H1 (cell line): ENCODE data around the gene DAZAP1. TPM values are rescaled to one million over a fixed set of nuclear protein-coding genes. Genes with fewer than 3 reads are reported as not detected.

Source experiments
- CTCF ChIA-PET: fragments of 300-600 bp; sonication (Branson Sonifier 250); formaldehyde crosslinking; loops from one replicate; lab custom pipeline; 2021; ENCODE audit not compliant: partially characterized antibody; lab: Charles Lee
- POLR2A ChIA-PET: fragments of 300-600 bp; sonication (Branson Sonifier 250); formaldehyde crosslinking; loops from one replicate; lab custom pipeline; 2021; ENCODE audit warnings: inconsistent platforms; ENCODE audit not compliant: partially characterized antibody; lab: Charles Lee
- DNase-seq, 2 experiments: peaks; one replicate each; pipeline versions ENCODE4 v3.0.0 to v3.0.0-alpha.2; 2010 to 2022; ENCODE audit warnings: low spot score in 2 of 2, low read depth in 1 of 2, mixed read lengths in 1 of 2
- FAIRE-seq: peaks from 2 replicates; lab custom pipeline; 2011; peaks lifted over from hg19 to GRCh38; lab: Jason Lieb, UNC
- H2AFZ ChIP-seq: 2 replicates; pipeline ENCODE4 v1.8.1; 2012; ENCODE audit warnings: low read length, inconsistent platforms
- H2AK5ac ChIP-seq: 2 replicates; pipeline ENCODE4 v1.6.1; 2013; ENCODE audit warnings: low read depth, low read length
- H2BK120ac ChIP-seq: replicated peaks from 2 replicates; pipeline ENCODE3; 2013; ENCODE audit warnings: low read depth, low read length, inconsistent platforms
- H2BK12ac ChIP-seq: 2 replicates; pipeline ENCODE4 v1.6.1; 2013; ENCODE audit warnings: low read depth, low read length
- H2BK15ac ChIP-seq: 2 replicates; pipeline ENCODE4 v1.6.1; 2013; ENCODE audit warnings: low read length
- H2BK20ac ChIP-seq: 2 replicates; pipeline ENCODE4 v1.6.1; 2013; ENCODE audit warnings: low read length
- H2BK5ac ChIP-seq: 2 replicates; pipeline ENCODE4 v1.6.1; 2013; ENCODE audit warnings: low read depth, low read length
- H3K14ac ChIP-seq: 2 replicates; pipeline ENCODE4 v1.6.1; 2013; ENCODE audit warnings: inconsistent platforms; ENCODE audit not compliant: insufficient read length
- H3K18ac ChIP-seq: 2 replicates; pipeline ENCODE4 v1.6.1; 2013; ENCODE audit warnings: low read length; ENCODE audit errors: extremely low read depth
- H3K23ac ChIP-seq: 2 replicates; pipeline ENCODE4 v1.6.1; 2013; ENCODE audit warnings: inconsistent platforms; ENCODE audit not compliant: insufficient read length
- H3K23me2 ChIP-seq: 2 replicates; pipeline ENCODE4 v1.6.1; 2013; ENCODE audit warnings: low read depth, low read length
- H3K27ac ChIP-seq: 2 replicates; pipeline ENCODE4 v1.6.1; 2011; ENCODE audit warnings: low read depth, low read length, inconsistent platforms
- H3K27me3 ChIP-seq, 4 experiments: replicated peaks in 1 of 4; 1 replicate in 1 of 4; 2 replicates in 3 of 4; pipeline versions ENCODE4 v1.6.1 to v1.8.1; 2011 to 2013; ENCODE audit warnings: low read length in 3 of 4, mild to moderate bottlenecking in 3 of 4, inconsistent platforms in 2 of 4, mixed read lengths in 2 of 4, moderate library complexity in 1 of 4; ENCODE audit not compliant: control insufficient read depth in 3 of 4, insufficient read depth in 3 of 4; ENCODE audit errors: extremely low read depth in 1 of 4
- H3K36me3 ChIP-seq, 4 experiments: 2 replicates each; pipeline versions ENCODE4 v1.6.1 to v1.8.1; 2011 to 2013; ENCODE audit warnings: mild to moderate bottlenecking in 4 of 4, low read length in 3 of 4, moderate library complexity in 2 of 4, control low read depth in 1 of 4, inconsistent platforms in 1 of 4; ENCODE audit not compliant: insufficient read depth in 4 of 4, control insufficient read depth in 2 of 4
- H3K4ac ChIP-seq: replicated peaks from 2 replicates; pipeline ENCODE3; 2013; ENCODE audit warnings: low read length, low read depth, mixed read lengths, inconsistent platforms; ENCODE audit not compliant: insufficient read length
- H3K4me1 ChIP-seq, 4 experiments: replicated peaks in 1 of 4; 1 replicate in 1 of 4; 2 replicates in 3 of 4; pipeline versions ENCODE4 v1.6.1 to v1.8.1; 2011 to 2013; ENCODE audit warnings: low read length in 3 of 4, inconsistent platforms in 2 of 4, mixed read lengths in 1 of 4; ENCODE audit not compliant: insufficient read depth in 4 of 4, control insufficient read depth in 3 of 4
- H3K4me2 ChIP-seq, 2 experiments: 2 replicates each; pipeline versions ENCODE4 v1.6.1 to v1.8.1; 2011 to 2013; ENCODE audit warnings: low read depth in 2 of 2, low read length in 2 of 2, control low read depth in 1 of 2, inconsistent platforms in 1 of 2, mild to moderate bottlenecking in 1 of 2; ENCODE audit not compliant: insufficient read depth in 1 of 2
- H3K4me3 ChIP-seq, 4 experiments: fragments of 200-600, 300-600 bp in 1 of 4; sonication (generic), shearing (Covaris generic), sonication (Bioruptor Twin) in 1 of 4; 2 replicates each; pipeline versions ENCODE4 v1.5.1 to v1.8.1; 2011 to 2016; ENCODE audit warnings: low read length in 4 of 4, low read depth in 3 of 4, control low read depth in 2 of 4, inconsistent platforms in 2 of 4, mild to moderate bottlenecking in 2 of 4, mixed read lengths in 1 of 4, moderate library complexity in 1 of 4; ENCODE audit not compliant: insufficient read depth in 2 of 4; ENCODE audit errors: extremely low read depth in 1 of 4
- H3K56ac ChIP-seq: replicated peaks from 2 replicates; pipeline ENCODE3; 2013; ENCODE audit warnings: low read depth, mild to moderate bottlenecking, mixed read lengths, low read length, inconsistent platforms; ENCODE audit not compliant: insufficient read length
- H3K79me1 ChIP-seq: 2 replicates; pipeline ENCODE4 v1.6.1; 2013; ENCODE audit warnings: low read depth, low read length, control low read depth
- H3K79me2 ChIP-seq, 2 experiments: 2 replicates each; pipeline versions ENCODE4 v1.6.1 to v1.8.1; 2012 to 2013; ENCODE audit warnings: low read length in 2 of 2, mild to moderate bottlenecking in 2 of 2, inconsistent platforms in 1 of 2; ENCODE audit not compliant: insufficient read depth in 2 of 2, control insufficient read depth in 1 of 2
- H3K9ac ChIP-seq, 4 experiments: replicated peaks in 1 of 4; 1 replicate in 1 of 4; 2 replicates in 3 of 4; pipeline versions ENCODE4 v1.6.1 to v1.8.1; 2011 to 2013; ENCODE audit warnings: low read depth in 3 of 4, low read length in 3 of 4, control low read depth in 2 of 4, mild to moderate bottlenecking in 2 of 4, moderate library complexity in 2 of 4, inconsistent platforms in 1 of 4; ENCODE audit errors: extremely low read depth in 1 of 4
- H3K9me3 ChIP-seq, 2 experiments: 2 replicates each; pipeline versions ENCODE4 v1.6.1 to v1.8.1; 2012 to 2013; ENCODE audit warnings: mild to moderate bottlenecking in 2 of 2, moderate library complexity in 2 of 2, control low read depth in 1 of 2, inconsistent platforms in 1 of 2, low read depth in 1 of 2, low read length in 1 of 2, mixed read lengths in 1 of 2; ENCODE audit not compliant: insufficient read depth in 2 of 2
- H4K20me1 ChIP-seq, 2 experiments: replicated peaks in 1 of 2; 2 replicates each; pipeline versions ENCODE3 to v1.8.1; 2011 to 2013; ENCODE audit warnings: inconsistent platforms in 2 of 2, low read length in 2 of 2, mild to moderate bottlenecking in 1 of 2; ENCODE audit not compliant: insufficient read depth in 2 of 2, control insufficient read depth in 1 of 2
- H4K5ac ChIP-seq: 2 replicates; pipeline ENCODE4 v1.6.1; 2013; ENCODE audit warnings: low read length, low read depth, mixed read lengths, inconsistent platforms; ENCODE audit not compliant: insufficient read length
- H4K8ac ChIP-seq: 2 replicates; pipeline ENCODE4 v1.8.0; 2013; ENCODE audit warnings: mild to moderate bottlenecking, moderate library complexity, low read length, inconsistent platforms; ENCODE audit not compliant: insufficient read depth; ENCODE audit errors: extremely low read depth
- H4K91ac ChIP-seq: replicated peaks from 2 replicates; pipeline ENCODE3; 2013; ENCODE audit warnings: low read length, mixed read lengths, inconsistent platforms; ENCODE audit not compliant: insufficient read length
- CHD1 ChIP-seq: IDR thresholded peaks from 2 replicates; pipeline ENCODE4 v1.6.1; 2012; ENCODE audit warnings: low read depth, low read length, improper control_type of control experiment
- HDAC2 ChIP-seq, 2 experiments: fragments of 300-600 bp in 1 of 2; sonication (generic) in 1 of 2; IDR thresholded peaks; 2 replicates each; pipeline ENCODE4 v1.6.1; 2011 to 2012; ENCODE audit warnings: low read depth in 2 of 2, low read length in 2 of 2, mild to moderate bottlenecking in 2 of 2, moderate library complexity in 2 of 2, borderline replicate concordance in 1 of 2, inconsistent platforms in 1 of 2
- MAX ChIP-seq: IDR thresholded peaks from 2 replicates; pipeline ENCODE4 v1.6.1; 2012; ENCODE audit warnings: inconsistent platforms
- PHF8 ChIP-seq: fragments of 200-600 bp; sonication (generic); conservative IDR thresholded peaks from 2 replicates; pipeline ENCODE4 v1.7.1; 2012; ENCODE audit warnings: low read depth, mild to moderate bottlenecking, inconsistent platforms, low read length, moderate library complexity
- RBBP5 ChIP-seq: IDR thresholded peaks from 2 replicates; pipeline ENCODE4 v1.7.1; 2012; ENCODE audit warnings: low read depth, mild to moderate bottlenecking, inconsistent platforms, low read length, moderate library complexity, borderline replicate concordance
- SIN3A ChIP-seq, 2 experiments: IDR thresholded peaks in 1 of 2; conservative IDR thresholded peaks in 1 of 2; 2 replicates each; pipeline ENCODE4 v1.6.1; 2011 to 2012; ENCODE audit warnings: low read length in 2 of 2, improper control_type of control experiment in 1 of 2, low read depth in 1 of 2, mild to moderate bottlenecking in 1 of 2
- SP2 ChIP-seq: IDR thresholded peaks from 2 replicates; pipeline ENCODE4 v1.6.1; 2012; ENCODE audit warnings: mild to moderate bottlenecking, low read length, inconsistent platforms
- WGBS, 2 experiments: shearing (Covaris generic) in 1 of 2; methylation state at CpG; one replicate each; pipeline versions ENCODE4 v1.1.6 to v1.1.7; 2013 to 2015; ENCODE audit warnings: low lambda C conversion rate in 2 of 2, mixed read lengths in 2 of 2, inconsistent platforms in 1 of 2, low coverage in 1 of 2, missing lambda C conversion rate in 1 of 2; ENCODE audit not compliant: insufficient replicate concordance in 2 of 2, insufficient coverage in 1 of 2, insufficient read length in 1 of 2; ENCODE audit errors: extremely low coverage in 1 of 2, missing lambda C conversion rate in 1 of 2; 5-methylcytosine and 5-hydroxymethylcytosine counted together
- polyA plus RNA-seq, 7 experiments: library from polyadenylated mRNA; depleted of rRNA in 3 of 7; stranded (reverse) in 5 of 7; unstranded in 2 of 7; fragments of >200 nt in 5 of 7; fragments of 200-250 nt in 2 of 7; gene quantifications; 1 replicate in 5 of 7; 2 replicates in 1 of 7; 4 replicates in 1 of 7; pipeline versions ENCODE4 v1.2.1 to v1.2.3, GENCODE V29; 2011 to 2013; ENCODE audit warnings: missing spikeins in 2 of 7, mixed read lengths in 2 of 7
- total RNA-seq: library from RNA; stranded (reverse); fragmentation: NEBNext Ultra II Directional; extraction: Animal tissue kit (Norgen Biotek cat#: 25700); gene quantifications from 2 replicates; pipeline ENCODE4 v1.2.1, GENCODE V29; 2021

The DAZAP1 gene
- total and polyA plus RNA-seq, 2 of the 8 experiments (the other 6 are each of a cell fraction or from before 2014, with no cell fraction given), result 79.6 to 341 TPM

GRCh38 chr19:1460033-1460995, 52.9 kb downstream of the DAZAP1 start:
- H4K20me1 ChIP-seq, result peaks cover 2 to 9% of the 10 kb centered on the region in 2 experiments
- no peak overlapping the region for H2AK5ac ChIP-seq
- FAIRE-seq, result no peak
- no peak overlapping the region for H3K14ac ChIP-seq
- no peak overlapping the region for H3K18ac ChIP-seq
- H3K23ac ChIP-seq, result no peak overlapping the region
- no peak for DNase-seq
- H4K8ac ChIP-seq, result peak overlapping the region; percentile 68; the same call in 1 of the 2 replicates
- no peak overlapping the region for H2BK5ac ChIP-seq
- H2BK20ac ChIP-seq, result no peak overlapping the region
- H3K4me1 ChIP-seq, result peaks cover 0 to 13% (median 9%) of the 10 kb centered on the region in 4 experiments; a peak in 5 of 7 replicates
- CTCF ChIA-PET, result interaction anchor here (0.5 to 1.1 kb wide), 3 partner anchors 13 to 705 kb away, joined by 3 to 5 read pairs (median 3); no protein-coding TSS in a partner anchor
- H2BK12ac ChIP-seq, result no peak overlapping the region
- POLR2A ChIA-PET, result no interaction called here
- H3K79me2 ChIP-seq, result no peaks in the 10 kb centered on the region
- WGBS, 2 experiments, result 94% methylated on average over 36 of the region's 36 CpGs; no CpG with 5 or more reads in 1 of the 2 experiments
- H3K56ac ChIP-seq, result no peak overlapping the region
- no peak overlapping the region for H3K4me2 ChIP-seq
- H3K79me1 ChIP-seq, result no peaks in the 10 kb centered on the region; the same call in 1 of the 2 replicates
- H3K27me3 ChIP-seq, result peaks cover 6 to 24% (median 14%) of the 10 kb centered on the region in 4 experiments
- no peaks in the 10 kb centered on the region for H3K9me3 ChIP-seq
- H2BK15ac ChIP-seq, result no peak overlapping the region
- peaks cover 3% of the 10 kb centered on the region; the same call in 1 of the 2 replicates for H3K23me2 ChIP-seq
- no peak overlapping the region for H3K9ac ChIP-seq
- no peak overlapping the region for H2AFZ ChIP-seq
- H3K27ac ChIP-seq, result no peak overlapping the region
- peaks cover 0 to 2% (median 0%) of the 10 kb centered on the region in 4 experiments; a peak in 2 of 8 replicates for H3K36me3 ChIP-seq
- no peak overlapping the region for H4K5ac ChIP-seq
- H3K4me3 ChIP-seq, result no peak overlapping the region
- no peak overlapping the region for H3K4ac ChIP-seq
- H4K91ac ChIP-seq, result no peak overlapping the region
- no peak overlapping the region for H2BK120ac ChIP-seq
- no peak for TF ChIP-seq PHF8
- no peak for TF ChIP-seq SIN3A (conservative IDR thresholded peaks at IDR 0.05 in 1 of 2, IDR thresholded peaks at IDR 0.05 in 1 of 2; ENCODE audit: low read depth in 1 of 2, low read length in 2 of 2)
- TF ChIP-seq CHD1, result no peak
- TF ChIP-seq RBBP5, result no peak
- TF ChIP-seq SP2, result no peak
- TF ChIP-seq HDAC2 (IDR thresholded peaks at IDR 0.05; ENCODE audit: borderline replicate concordance in 1 of 2, low read depth in 2 of 2, low read length in 2 of 2), result no peak
- TF ChIP-seq MAX, result no peak
